Prostate gland (tissue), 2 donors: Measurements from ENCODE around the gene FERMT1. TPM values are rescaled to one million over a fixed set of nuclear protein-coding genes. Genes with fewer than 3 reads are reported as not detected.

Experiments
- DNase-seq: peaks from one replicate; pipeline ENCODE4 v3.0.0-alpha.2; 2019; ENCODE audit warnings: low spot score
- H3K27ac ChIP-seq, 2 donors: fragments of 200-600 bp; sonication (generic); 2 replicates each; pipeline ENCODE4 v1.5.1; 2017 to 2019
- H3K27me3 ChIP-seq: fragments of 200-600 bp; sonication (generic); replicated peaks from 2 replicates; pipeline ENCODE4 v1.5.1; 2019; ENCODE audit not compliant: insufficient read depth
- H3K36me3 ChIP-seq, 2 donors: fragments of 200-600 bp; sonication (generic); 1 replicate in 1 of 2; 2 replicates in 1 of 2; pipeline versions ENCODE4 v1.5.1 to v1.8.1; 2017 to 2019
- H3K4me1 ChIP-seq: fragments of 200-600 bp; sonication (generic); replicated peaks from 2 replicates; pipeline ENCODE4 v1.5.1; 2019
- H3K4me3 ChIP-seq, 2 donors: fragments of 200-600 bp; sonication (generic); 2 replicates each; pipeline ENCODE4 v1.5.1; 2017 to 2019
- H3K9me3 ChIP-seq: fragments of 200-600 bp; sonication (generic); 2 replicates; pipeline ENCODE4 v1.5.1; 2017
- POLR2A ChIP-seq: fragments of 450-650 bp; IDR thresholded peaks from one replicate; pipeline ENCODE4 v1.6.1; 2016; ENCODE audit warnings: antibody characterized with exemption, mild to moderate bottlenecking
- POLR2AphosphoS5 ChIP-seq: sonication (generic); formaldehyde crosslinking; IDR thresholded peaks from one replicate; pipeline ENCODE4 v1.6.1; 2017; ENCODE audit warnings: antibody characterized with exemption
- WGBS: methylation state at CpG from one replicate; pipeline ENCODE4 v1.1.5; 2018; 5-methylcytosine and 5-hydroxymethylcytosine counted together
- intact Hi-C: fragments of 100-400 bp; cut with DNase I; formaldehyde crosslinking; loops from one replicate; pipeline ENCODE4 v1.14.2; 2022
- total RNA-seq, 2 donors: library from RNA; depleted of rRNA; stranded (reverse); fragments of >200 nt; gene quantifications; one replicate each; pipeline ENCODE4 v1.1.0, GENCODE V29; 2016
- TF ChIP-seq, protein P1 (sequence below), 4 experiments: fragments of 200-600 bp in 2 of 4; fragments of 450-650 bp in 2 of 4; sonication (generic) in 2 of 4; IDR thresholded peaks; 1 replicate in 3 of 4; 2 replicates in 1 of 4; pipeline ENCODE4 v1.5.1; 2016 to 2019; ENCODE audit warnings: antibody characterized with exemption in 4 of 4, mild to moderate bottlenecking in 2 of 4, moderate library complexity in 2 of 4

Gene FERMT1
- total RNA-seq, 2 donors from 2014 or later = 9.0 to 14.0 TPM

DNA sequence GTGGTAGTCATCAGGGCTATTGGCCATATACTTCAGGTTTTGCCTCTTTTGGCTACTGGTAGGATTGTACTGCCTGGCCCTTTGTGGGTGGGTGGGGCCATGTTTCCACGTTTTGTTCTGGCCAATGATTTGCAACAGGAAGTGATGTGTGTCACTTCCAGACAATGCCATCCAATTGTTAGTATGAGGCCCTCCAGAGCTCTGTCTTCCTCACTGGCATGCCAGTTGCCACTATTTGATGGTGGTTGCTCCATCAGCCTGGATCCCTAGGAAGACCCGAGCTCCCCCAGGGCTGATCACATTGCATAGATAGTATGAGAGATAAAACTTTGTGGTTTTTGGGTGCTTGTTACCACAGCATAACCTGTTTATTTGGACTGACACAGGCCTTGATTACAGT lies 61.3 kb downstream of the FERMT1 start:
- Histone ChIP-seq H3K27me3 (no peaks in the 10 kb centered on the region), H3K4me1 (no peaks in the 10 kb centered on the region), H3K9me3 (no peaks in the 10 kb centered on the region), H3K27ac (no peak overlapping the region), H3K36me3 (no peaks in the 10 kb centered on the region), H3K4me3 (no peak overlapping the region)
- intact Hi-C loops = no loop called here
- no peak for DNase-seq
- WGBS = 69% methylated on average over 2 of the region's 2 CpGs
- TF ChIP-seq POLR2AphosphoS5 (no peak), POLR2A (no peak)
- TF ChIP-seq, protein P1, sequence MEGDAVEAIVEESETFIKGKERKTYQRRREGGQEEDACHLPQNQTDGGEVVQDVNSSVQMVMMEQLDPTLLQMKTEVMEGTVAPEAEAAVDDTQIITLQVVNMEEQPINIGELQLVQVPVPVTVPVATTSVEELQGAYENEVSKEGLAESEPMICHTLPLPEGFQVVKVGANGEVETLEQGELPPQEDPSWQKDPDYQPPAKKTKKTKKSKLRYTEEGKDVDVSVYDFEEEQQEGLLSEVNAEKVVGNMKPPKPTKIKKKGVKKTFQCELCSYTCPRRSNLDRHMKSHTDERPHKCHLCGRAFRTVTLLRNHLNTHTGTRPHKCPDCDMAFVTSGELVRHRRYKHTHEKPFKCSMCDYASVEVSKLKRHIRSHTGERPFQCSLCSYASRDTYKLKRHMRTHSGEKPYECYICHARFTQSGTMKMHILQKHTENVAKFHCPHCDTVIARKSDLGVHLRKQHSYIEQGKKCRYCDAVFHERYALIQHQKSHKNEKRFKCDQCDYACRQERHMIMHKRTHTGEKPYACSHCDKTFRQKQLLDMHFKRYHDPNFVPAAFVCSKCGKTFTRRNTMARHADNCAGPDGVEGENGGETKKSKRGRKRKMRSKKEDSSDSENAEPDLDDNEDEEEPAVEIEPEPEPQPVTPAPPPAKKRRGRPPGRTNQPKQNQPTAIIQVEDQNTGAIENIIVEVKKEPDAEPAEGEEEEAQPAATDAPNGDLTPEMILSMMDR (IDR thresholded peaks at IDR 0.05) = no peak

DNA sequence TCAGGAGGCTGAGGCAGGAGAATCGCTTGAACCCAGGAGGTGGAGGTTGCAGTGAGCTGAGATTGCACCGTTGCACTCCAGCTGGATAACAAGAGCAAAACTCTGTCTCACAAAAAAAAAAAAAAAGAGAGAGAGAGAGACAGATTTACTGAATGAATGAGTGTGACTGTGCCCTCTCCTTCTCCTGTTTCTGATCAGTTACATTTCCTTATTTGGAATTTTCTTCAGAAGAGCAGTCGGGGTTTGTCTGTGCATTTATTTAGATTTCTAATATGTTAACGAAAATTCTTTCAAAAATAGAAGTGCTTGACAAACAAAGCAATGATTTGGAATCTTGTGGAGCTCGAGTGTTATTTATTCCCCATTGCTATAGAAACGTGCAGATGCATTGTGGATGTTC lies 62.6 kb downstream of the FERMT1 start:
- TF ChIP-seq POLR2A = no peak
- no peak for TF ChIP-seq POLR2AphosphoS5
- TF ChIP-seq, protein P1 (IDR thresholded peaks at IDR 0.05) = no peak
- Histone ChIP-seq H3K9me3 (no peaks in the 10 kb centered on the region), H3K27ac (no peak overlapping the region), H3K4me3 (no peak overlapping the region), H3K4me1 (no peaks in the 10 kb centered on the region), H3K27me3 (no peaks in the 10 kb centered on the region), H3K36me3 (no peaks in the 10 kb centered on the region)
- 70% methylated on average over 6 of the region's 6 CpGs for WGBS
- intact Hi-C loops = no loop called here
- DNase-seq = no peak

DNA sequence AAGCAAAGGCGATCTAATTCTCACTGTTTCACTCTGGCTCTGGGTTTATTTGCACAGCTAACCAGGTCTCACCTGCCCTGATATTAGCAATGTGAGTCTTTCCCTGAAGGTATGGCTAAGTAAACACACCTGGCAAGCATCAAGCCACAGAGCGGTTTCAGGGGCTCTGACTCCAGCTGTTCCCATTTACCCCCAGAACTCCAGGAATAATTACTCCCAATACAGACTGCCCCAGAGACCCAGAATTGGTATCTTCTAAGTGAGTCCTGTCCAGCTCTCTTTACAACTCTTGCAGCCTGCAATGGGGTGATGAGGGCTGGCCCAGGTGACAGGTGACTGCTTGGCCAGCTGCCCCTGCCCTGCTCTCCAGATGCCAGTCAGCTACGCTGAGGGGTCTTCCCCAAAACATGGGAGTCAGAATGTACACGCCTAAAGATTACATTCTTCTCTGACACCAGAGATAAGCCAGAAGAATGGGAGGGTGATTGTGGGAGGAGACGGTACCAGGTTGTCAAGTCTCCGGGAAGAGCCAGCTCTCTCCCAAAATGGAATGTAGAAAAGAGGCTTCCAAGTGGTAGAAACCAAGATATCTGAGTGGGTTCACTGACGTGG lies 64.0 kb downstream of the FERMT1 start:
- Histone ChIP-seq H3K27me3 (no peaks in the 10 kb centered on the region), H3K27ac (no peak overlapping the region), H3K4me3 (no peak overlapping the region), H3K36me3 (no peaks in the 10 kb centered on the region), H3K4me1 (no peaks in the 10 kb centered on the region), H3K9me3 (no peaks in the 10 kb centered on the region)
- no peak for DNase-seq
- TF ChIP-seq, protein P1 (IDR thresholded peaks at IDR 0.05) = no peak
- TF ChIP-seq POLR2AphosphoS5 = no peak
- TF ChIP-seq POLR2A = no peak
- WGBS = 27% methylated on average over 7 of the region's 7 CpGs
- intact Hi-C loops = no loop called here

DNA sequence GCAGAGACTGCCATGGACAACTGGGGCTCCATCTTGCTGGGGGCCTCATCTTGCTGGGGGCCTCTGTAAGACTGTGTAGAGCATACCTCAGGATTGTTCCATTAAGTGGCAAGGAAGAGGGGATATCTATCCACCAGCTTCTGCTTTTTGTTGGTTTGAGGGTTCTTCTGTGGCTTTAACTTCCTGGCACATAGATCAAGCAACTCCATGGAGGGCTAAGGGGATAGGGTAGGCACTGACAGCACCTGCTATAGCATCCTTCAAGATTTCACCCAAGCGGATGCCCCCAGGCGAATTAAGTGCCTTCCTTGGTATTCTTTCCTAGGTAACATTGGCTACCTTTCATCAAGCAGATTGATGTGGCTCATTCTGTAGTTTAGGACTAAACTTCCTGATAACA lies 65.1 kb downstream of the FERMT1 start:
- WGBS = 97% methylated on average over 2 of the region's 2 CpGs
- H3K4me3 ChIP-seq = no peak overlapping the region
- H3K4me1 ChIP-seq = no peaks in the 10 kb centered on the region
- DNase-seq = no peak
- no peak overlapping the region for H3K27ac ChIP-seq
- intact Hi-C loops = no loop called here
- no peaks in the 10 kb centered on the region for H3K27me3 ChIP-seq
- no peaks in the 10 kb centered on the region for H3K36me3 ChIP-seq
- no peak for TF ChIP-seq POLR2A
- TF ChIP-seq, protein P1 (IDR thresholded peaks at IDR 0.05) = no peak
- no peak for TF ChIP-seq POLR2AphosphoS5
- H3K9me3 ChIP-seq = no peaks in the 10 kb centered on the region

DNA sequence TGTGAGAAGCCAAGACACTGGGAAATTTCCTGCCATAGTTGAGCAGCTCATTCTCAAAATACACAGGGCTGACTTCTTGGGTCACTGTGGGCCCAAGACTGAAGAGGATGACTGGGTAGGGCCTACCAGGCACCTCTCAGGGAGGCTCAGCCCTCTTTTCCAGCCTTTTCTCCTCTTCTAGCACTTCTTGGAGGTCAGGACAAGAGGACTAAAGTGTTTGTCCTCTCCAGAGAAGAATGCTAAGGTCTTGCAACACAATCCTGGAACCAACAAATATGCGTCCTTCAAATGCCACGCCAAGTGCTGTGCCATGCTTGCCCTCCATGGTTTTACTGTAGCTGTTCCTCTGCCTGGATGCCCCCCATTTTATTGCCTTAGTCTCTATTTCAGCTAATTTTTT lies 65.7 kb downstream of the FERMT1 start:
- H3K27ac ChIP-seq = no peak overlapping the region
- H3K4me1 ChIP-seq = no peaks in the 10 kb centered on the region
- DNase-seq = no peak
- H3K9me3 ChIP-seq = no peaks in the 10 kb centered on the region
- H3K27me3 ChIP-seq = no peaks in the 10 kb centered on the region
- H3K4me3 ChIP-seq = no peak overlapping the region
- WGBS = 100% methylated on average over 2 of the region's 2 CpGs
- H3K36me3 ChIP-seq = no peaks in the 10 kb centered on the region
- TF ChIP-seq, protein P1 (IDR thresholded peaks at IDR 0.05) = no peak
- TF ChIP-seq POLR2A (no peak), POLR2AphosphoS5 (no peak)
- intact Hi-C loops = no loop called here
